Dermis blood vessel endothelial cell (primary cell): Measurements from ENCODE around the gene IMP4. TPM values are rescaled to one million over a fixed set of nuclear protein-coding genes. Genes with fewer than 3 reads are reported as not detected.

ENCODE experiments used
- DNase-seq: peaks from one replicate; pipeline ENCODE4 v3.0.0; 2010
- total RNA-seq: library from RNA; depleted of rRNA; stranded (reverse); fragments of >200 nt; gene quantifications from 2 replicates; pipeline ENCODE4 v1.2.3, GENCODE V29; 2014

Gene IMP4
- total RNA-seq, 1 donor from 2014 or later: 98.0 TPM

DNA sequence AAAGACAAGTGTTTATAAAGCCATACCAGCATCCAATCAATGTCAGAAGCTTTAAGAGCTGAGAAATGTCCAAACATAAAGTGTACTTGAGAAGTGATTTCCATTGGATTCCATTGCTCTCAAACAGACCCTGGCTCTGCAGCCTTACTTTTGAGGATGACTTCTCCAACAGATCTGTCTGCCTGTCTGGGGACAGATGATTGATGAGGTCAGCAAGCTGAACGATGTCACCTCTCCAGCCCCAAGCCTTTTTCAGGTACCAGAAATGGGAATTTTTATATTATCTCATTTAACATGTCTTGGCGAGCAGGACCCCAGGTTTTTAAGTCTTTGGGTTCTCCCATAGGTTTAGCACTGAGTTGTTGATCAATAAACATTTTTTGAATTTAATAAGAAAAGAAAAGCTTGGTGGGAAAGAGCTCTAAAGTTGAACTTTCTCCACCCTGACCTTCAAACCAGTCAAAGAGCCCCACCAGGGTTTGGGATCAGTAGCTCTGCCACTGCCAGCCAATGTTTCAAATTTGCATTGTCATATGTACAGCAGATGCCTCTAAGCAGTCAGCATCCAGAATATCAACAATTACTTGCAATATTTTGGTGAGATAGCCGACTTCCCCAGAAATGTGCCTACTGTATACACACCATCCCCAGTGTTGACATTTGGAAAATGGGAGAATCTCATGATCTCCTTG lies 35.7 kb downstream of the IMP4 start:
- peak; percentile 0 for DNase-seq

DNA sequence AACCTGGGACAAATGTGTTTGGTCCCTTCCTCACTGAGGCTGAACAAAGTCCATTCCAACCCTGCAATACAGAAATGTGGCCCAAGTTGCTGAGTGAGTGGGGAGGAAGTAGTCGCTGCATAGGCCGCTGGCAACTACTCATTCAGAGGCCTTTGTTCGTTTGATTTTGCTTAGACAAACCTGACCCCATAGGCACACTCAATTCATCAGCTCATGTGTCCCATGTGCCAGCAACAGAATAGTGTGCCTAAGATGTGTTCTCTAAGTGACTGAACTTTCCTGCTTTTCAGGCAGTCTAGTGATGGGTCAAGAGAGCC lies 36.2 kb downstream of the IMP4 start:
- peak; percentile 0 for DNase-seq

- peak; percentile 0 for DNase-seq
These were observed 37.6 kb downstream of the IMP4 start for GRCh38 chr2:130380096-130380934.

- DNase-seq: no peak
These were observed 38.4 kb downstream of the IMP4 start for GRCh38 chr2:130381145-130381544.

GRCh38 chr2:130381619-130382018 lies 38.9 kb downstream of the IMP4 start:
- peak; percentile 0 for DNase-seq

DNA sequence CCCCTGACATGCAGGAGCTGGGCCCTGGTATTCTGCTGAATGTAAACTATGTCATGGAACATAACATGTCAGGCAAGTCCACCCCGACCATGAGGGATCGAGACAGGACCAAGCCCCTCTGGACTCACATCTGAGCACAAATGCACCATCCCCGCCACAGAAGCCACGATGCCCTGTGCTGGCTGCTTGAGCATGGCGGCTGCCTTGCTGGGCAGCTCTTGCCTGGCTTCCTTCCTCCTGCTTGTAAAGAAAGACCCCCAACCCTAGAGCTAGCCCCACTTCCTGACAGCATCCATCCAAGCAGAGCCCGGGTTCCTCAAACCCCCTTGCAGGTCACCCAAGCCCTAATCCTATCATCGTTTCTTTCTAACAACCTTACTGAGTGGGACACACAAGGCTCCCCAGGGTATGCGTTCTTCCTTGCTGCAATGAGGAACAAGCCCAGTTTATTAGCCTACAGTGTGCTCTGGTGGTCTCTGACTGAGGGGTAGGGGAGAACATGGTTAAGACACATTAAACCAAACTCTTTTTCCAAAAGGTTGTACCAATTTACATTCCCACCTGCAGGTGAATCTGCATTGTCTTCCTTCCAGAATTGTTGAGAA lies 39.7 kb downstream of the IMP4 start:
- peak; percentile 0 for DNase-seq

- DNase-seq: no peak
These were observed 43.0 kb downstream of the IMP4 start for GRCh38 chr2:130385709-130386108.

DNA sequence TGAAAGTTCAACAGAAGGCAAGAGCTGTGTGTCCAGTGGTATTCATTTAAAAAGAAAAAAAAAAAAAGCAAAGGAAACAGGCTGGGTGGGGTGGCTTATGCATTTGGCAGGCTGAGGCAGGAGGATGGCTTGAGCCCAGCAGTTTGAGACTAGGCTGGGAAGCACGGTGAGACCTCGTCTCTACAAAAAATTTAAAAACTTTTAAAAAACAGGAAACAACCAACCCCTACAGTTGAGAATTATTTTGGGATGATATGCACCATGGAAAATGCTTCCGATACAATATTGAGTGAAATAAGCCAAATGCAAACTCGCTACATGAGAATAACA lies 44.3 kb downstream of the IMP4 start:
- DNase-seq: peak; percentile 0

- no peak for DNase-seq
These were observed 45.1 kb downstream of the IMP4 start for GRCh38 chr2:130387804-130388203.

GRCh38 chr2:130388221-130388907 lies 45.7 kb downstream of the IMP4 start:
- DNase-seq: peak; percentile 0

DNA sequence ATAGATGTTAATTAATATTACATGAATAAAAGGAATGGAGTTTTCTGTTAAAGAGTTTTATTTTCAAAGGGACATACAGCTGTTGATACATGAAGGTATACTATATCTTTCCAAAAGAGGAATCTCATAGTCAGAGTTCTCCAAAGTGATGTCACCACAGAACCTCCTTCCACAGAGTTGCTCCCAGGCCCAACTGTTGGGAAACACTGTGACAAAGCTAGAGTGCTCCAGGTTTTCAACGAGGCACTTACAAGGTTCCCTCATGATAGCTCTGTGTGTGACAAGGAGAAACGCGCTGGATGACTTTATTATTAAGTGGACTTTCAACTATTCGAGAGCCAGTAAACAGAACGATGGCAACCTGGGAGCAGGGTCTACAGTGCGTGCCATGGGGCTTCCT lies 46.7 kb downstream of the IMP4 start:
- peak; percentile 0 for DNase-seq

DNA sequence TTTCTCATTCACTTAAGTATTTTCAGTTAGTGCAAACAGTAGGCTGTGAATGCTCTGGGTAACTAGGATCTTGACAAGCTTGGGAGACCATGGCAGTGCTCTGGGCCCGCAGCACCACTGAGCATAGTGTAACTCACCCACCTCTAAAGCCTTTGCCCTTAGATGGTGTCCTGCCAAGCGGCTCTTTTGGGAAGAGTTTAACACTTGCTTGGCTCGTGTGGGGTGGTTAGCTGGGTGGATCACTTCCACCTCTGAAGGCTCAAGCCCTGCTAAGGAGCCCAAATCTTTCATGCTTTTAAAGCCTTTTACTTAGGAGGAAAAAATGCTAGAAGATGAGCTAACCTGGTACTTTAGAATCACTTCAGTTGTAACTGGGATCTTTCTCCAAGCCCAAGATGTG lies 47.1 kb downstream of the IMP4 start:
- DNase-seq: peak; percentile 0

GRCh38 chr2:130390460-130391057 lies 47.9 kb downstream of the IMP4 start:
- DNase-seq: peak; percentile 1

GRCh38 chr2:130391058-130391871 lies 48.6 kb downstream of the IMP4 start:
- DNase-seq: peak; percentile 79

DNA sequence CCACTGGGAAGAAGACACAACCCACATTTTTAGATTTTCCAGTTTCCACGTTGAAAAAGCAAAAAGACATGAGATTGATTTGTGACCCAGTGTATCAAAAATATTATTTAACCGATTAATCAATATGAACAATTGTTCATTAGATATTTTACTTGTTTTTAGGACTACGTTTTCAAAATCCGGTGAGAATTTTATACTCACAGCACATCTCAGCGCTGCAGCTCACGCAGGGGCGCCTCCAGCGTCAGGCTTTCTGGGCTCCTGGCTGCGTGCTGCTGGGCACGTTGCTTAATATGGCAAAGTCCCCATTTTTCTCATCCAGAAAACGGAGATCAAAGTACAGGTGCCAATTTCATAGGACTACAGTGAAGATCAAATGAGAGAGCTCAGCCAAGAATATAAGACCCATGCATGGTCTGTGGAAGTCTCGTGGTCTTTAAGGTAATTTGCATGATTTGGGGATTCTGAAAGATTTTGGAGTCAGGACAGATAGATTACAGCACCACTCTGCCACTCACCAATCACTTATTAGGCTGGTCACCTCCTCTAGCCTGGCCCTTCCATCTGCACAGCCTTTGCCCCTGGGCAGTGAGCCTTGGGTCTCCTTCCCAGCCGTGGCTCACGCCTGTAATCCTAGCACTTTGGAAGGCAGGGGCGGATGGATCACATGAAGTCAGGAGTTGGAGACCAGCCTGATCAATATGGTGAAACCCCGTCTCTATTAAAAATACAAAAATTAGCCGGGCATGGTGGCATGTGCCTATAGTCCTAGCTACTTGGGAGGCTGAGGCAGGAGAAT lies 49.4 kb downstream of the IMP4 start:
- peak; percentile 41 for DNase-seq

- peak; percentile 0 for DNase-seq
These were observed 50.7 kb downstream of the IMP4 start for GRCh38 chr2:130393318-130393910.
